A673 (cell line): ENCODE data around the gene POP4.

ENCODE experiments used
- CTCF ChIP-seq: fragments of 300-800, 200-600 bp; sonication (generic); conservative IDR thresholded peaks from 2 replicates; pipeline ENCODE4 v1.5.1; 2017; ENCODE audit warnings: low read depth, mild to moderate bottlenecking, antibody characterized with exemption, low read length, moderate library complexity, mixed read lengths
- EZH2 ChIP-seq: fragments of 200-600 bp; sonication (generic); IDR thresholded peaks from 2 replicates; pipeline ENCODE4 v1.6.1; 2017; ENCODE audit warnings: borderline replicate concordance, low read depth, mild to moderate bottlenecking, mixed read lengths, antibody characterized with exemption, low read length; ENCODE audit not compliant: poor library complexity, severe bottlenecking

GRCh38 chr19:29583196-29583999 lies 22.7 kb upstream of the POP4 start:
- TF ChIP-seq CTCF: no peak
- no peak for TF ChIP-seq EZH2
